HepG2 (cell line): ENCODE data around the gene SMAD7. TPM values are rescaled to one million over a fixed set of nuclear protein-coding genes. Genes with fewer than 3 reads are reported as not detected.

Experiments used
- ATAC-seq: fragments of 200-7000 bp; cut with Tn5 transposase; 3 replicates; pipeline ENCODE4 v1.9.1; 2020; ENCODE audit warnings: mild to moderate bottlenecking, moderate library complexity
- BruUV-seq: library from RNA; stranded (reverse); fragments of 400-500 nt; replicated peaks from 2 replicates; lab custom pipeline; 2021; lab: Mats Ljungman, UMichigan
- CTCF ChIA-PET: fragments of 300-600 bp; formaldehyde crosslinking; extraction: SDS; loops from one replicate; lab custom pipeline; 2021; ENCODE audit warnings: low total read pairs, inconsistent platforms, low intra/inter-chr PET ratio; lab: Yijun Ruan, JAX
- POLR2A ChIA-PET: fragments of 350-600 bp; sonication (Branson Sonifier 250); formaldehyde crosslinking; loops from one replicate; lab custom pipeline; 2020; ENCODE audit warnings: antibody characterized with exemption, inconsistent platforms; lab: Yijun Ruan, JAX
- DNase-seq: peaks from one replicate; pipeline ENCODE4 v3.0.0-alpha.2; 2015; ENCODE audit warnings: low spot score
- FAIRE-seq: peaks from 3 replicates; lab custom pipeline; 2011; peaks lifted over from hg19 to GRCh38; lab: Jason Lieb, UNC
- H2AFZ ChIP-seq: one replicate; pipeline ENCODE4 v1.6.1; 2011; ENCODE audit warnings: low read length, inconsistent platforms
- H3K27ac ChIP-seq: fragments of 300-600 bp; 3 replicates; pipeline ENCODE4 v1.8.0; 2011; ENCODE audit warnings: mixed run types, mild to moderate bottlenecking, mixed read lengths, low read length, inconsistent platforms; ENCODE audit not compliant: insufficient read depth; ENCODE audit errors: extremely low read length
- H3K27me3 ChIP-seq, 2 experiments: fragments of 200-600 bp in 1 of 2; 2 replicates in 1 of 2; 3 replicates in 1 of 2; pipeline versions ENCODE4 v1.6.0 to v1.8.0; 2011; ENCODE audit warnings: low read length in 2 of 2, mild to moderate bottlenecking in 2 of 2, moderate library complexity in 2 of 2, inconsistent platforms in 1 of 2; ENCODE audit not compliant: insufficient read depth in 2 of 2, control insufficient read depth in 1 of 2
- H3K36me3 ChIP-seq, 2 experiments: fragments of 200-600 bp in 1 of 2; replicated peaks in 1 of 2; 2 replicates in 1 of 2; 3 replicates in 1 of 2; pipeline versions ENCODE4 v1.5.1 to v1.8.0; 2011; ENCODE audit warnings: low read length in 2 of 2, inconsistent platforms in 1 of 2; ENCODE audit not compliant: insufficient read depth in 2 of 2, control insufficient read depth in 1 of 2
- H3K4me1 ChIP-seq: 2 replicates; pipeline ENCODE4 v1.5.1; 2012; ENCODE audit warnings: low read length, inconsistent platforms; ENCODE audit not compliant: insufficient read depth
- H3K4me2 ChIP-seq: 2 replicates; pipeline ENCODE4 v1.6.0; 2011; ENCODE audit warnings: low read depth, low read length, inconsistent platforms
- H3K4me3 ChIP-seq, 3 experiments: fragments of 200-600 bp in 1 of 3; sonication (generic), shearing (Covaris generic) in 1 of 3; replicated peaks in 1 of 3; 2 replicates each; pipeline ENCODE4 v1.5.1; 2011 to 2016; ENCODE audit warnings: low read length in 3 of 3, inconsistent platforms in 2 of 3, low read depth in 2 of 3, mild to moderate bottlenecking in 2 of 3, control low read depth in 1 of 3, mixed read lengths in 1 of 3; ENCODE audit not compliant: insufficient read depth in 1 of 3
- H3K79me2 ChIP-seq: one replicate; pipeline ENCODE4 v1.6.1; 2011; ENCODE audit warnings: low read length, inconsistent platforms; ENCODE audit not compliant: insufficient read depth
- H3K9ac ChIP-seq: 2 replicates; pipeline ENCODE4 v1.6.0; 2011; ENCODE audit warnings: mild to moderate bottlenecking, low read depth, low read length, inconsistent platforms; ENCODE audit not compliant: insufficient read depth
- H3K9me3 ChIP-seq: 2 replicates; pipeline ENCODE4 v1.5.1; 2012; ENCODE audit warnings: mild to moderate bottlenecking, low read length
- H4K20me1 ChIP-seq: 2 replicates; pipeline ENCODE4 v1.6.0; 2011; ENCODE audit warnings: inconsistent platforms, mild to moderate bottlenecking, low read length, moderate library complexity; ENCODE audit not compliant: insufficient read depth
- BORCS8-MEF2B ChIP-seq: sonication (generic); formaldehyde crosslinking; IDR thresholded peaks from 2 replicates; pipeline ENCODE4 v1.8.0; 2022; ENCODE audit warnings: mild to moderate bottlenecking, missing genetic modification reagents
- ZNF12 ChIP-seq: sonication (generic); formaldehyde crosslinking; IDR thresholded peaks from 2 replicates; pipeline ENCODE4 v1.5.0; 2020; ENCODE audit warnings: missing genetic modification reagents
- WGBS: methylation state at CpG from one replicate; pipeline ENCODE4 v1.1.6; 2017; ENCODE audit warnings: low lambda C conversion rate; 5-methylcytosine and 5-hydroxymethylcytosine counted together
- in situ Hi-C: cut with HindIII; loops from 2 replicates; pipeline ENCODE4 v1.10.0; 2017; ENCODE audit warnings: low pct_unique_long_range_greater_than_20kb; ENCODE audit not compliant: extremely low pct_ligation_motif_present
- intact Hi-C: fragments of 100-400 bp; cut with micrococcal nuclease; formaldehyde crosslinking; loops from one replicate; pipeline ENCODE4 v1.10.0; 2022; ENCODE audit not compliant: unreplicated experiment
- polyA plus RNA-seq, 8 experiments: library from polyadenylated mRNA; depleted of rRNA in 3 of 8; stranded (reverse) in 7 of 8; unstranded in 1 of 8; fragments of >200 nt; fragmentation: Illumina TruSeq in 4 of 8; extraction: Trizol in 4 of 8; gene quantifications; 2 replicates each; pipeline versions ENCODE4 v1.2.1 to v1.2.3, GENCODE V29; 2011 to 2016; ENCODE audit warnings: low read depth in 4 of 8, missing spikeins in 1 of 8, mixed read lengths in 1 of 8; ENCODE audit not compliant: insufficient read depth in 1 of 8
- total RNA-seq, 5 experiments: library from RNA; depleted of rRNA; stranded (reverse); fragments of >200 nt; fragmentation: Illumina TruSeq; extraction: Trizol; gene quantifications; 2 replicates each; pipeline ENCODE4 v1.2.3, GENCODE V29; 2016; ENCODE audit warnings: low read depth in 1 of 5
- TF ChIP-seq, protein P1 (sequence below): sonication (generic); formaldehyde crosslinking; IDR thresholded peaks from 2 replicates; pipeline ENCODE4 v1.5.1; 2020; ENCODE audit warnings: mild to moderate bottlenecking, missing genetic modification reagents, moderate library complexity
- TF ChIP-seq, protein P2 (sequence below): IDR thresholded peaks from 2 replicates; pipeline ENCODE4 v1.6.1; 2012; ENCODE audit warnings: inconsistent platforms

SMAD7 gene
- total and polyA plus RNA-seq, 2 of the 13 experiments (the other 11 are each of a cell fraction or from before 2014, with no cell fraction given) = 17.4 to 24.7 TPM

DNA sequence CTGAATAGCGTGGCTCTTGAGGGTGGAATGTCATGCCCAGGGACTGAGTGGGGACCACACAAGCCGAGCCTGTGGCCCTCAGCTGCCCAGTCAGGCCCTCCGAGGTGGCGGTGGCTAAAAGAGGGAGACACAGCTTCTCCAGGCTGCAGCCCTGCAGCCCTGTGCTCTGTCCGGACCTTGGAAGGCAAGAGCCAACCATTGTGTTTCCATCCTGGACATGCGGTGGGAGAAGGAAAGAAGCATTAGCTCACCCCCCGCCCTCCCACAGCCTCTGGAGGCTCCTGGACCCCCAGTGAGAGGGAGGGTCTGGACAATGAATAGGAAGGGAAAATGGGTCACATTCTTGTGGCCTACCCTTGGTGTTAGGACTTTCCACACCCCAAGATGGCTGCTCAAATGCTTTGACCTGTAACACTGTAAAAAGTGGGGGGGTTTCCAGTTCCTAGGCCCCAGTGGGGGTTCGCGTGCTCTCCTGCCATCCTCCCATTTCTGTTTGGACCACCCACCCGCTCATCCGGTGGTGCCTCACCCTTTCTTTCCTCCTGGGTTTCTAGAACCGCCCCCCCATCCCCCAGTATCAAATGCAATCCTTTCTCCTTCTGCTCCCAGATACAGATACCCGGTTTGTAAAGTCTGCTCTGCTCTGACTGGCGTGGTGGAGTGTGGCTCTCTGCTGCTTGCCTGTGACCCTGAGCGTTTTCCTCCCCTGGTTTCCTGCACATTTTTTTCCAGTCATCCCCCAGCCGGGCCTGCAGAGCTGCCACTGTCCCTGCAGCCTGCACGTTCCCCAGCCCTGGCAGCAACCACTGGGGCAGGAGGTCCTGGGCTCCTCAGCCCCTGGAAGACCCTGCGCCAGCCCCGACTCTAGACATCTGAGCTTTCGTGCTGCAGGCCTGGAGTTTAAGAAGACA is 36.3 kb upstream of the SMAD7 start:
- H3K4me1 ChIP-seq = peaks cover 75% of the 10 kb centered on the region
- intact Hi-C loops = no loop called here
- no peak overlapping the region for H2AFZ ChIP-seq
- no peaks in the 10 kb centered on the region; a peak in 1 of 5 replicates for H3K27me3 ChIP-seq
- DNase-seq = no peak
- ATAC-seq = no peak
- no peaks in the 10 kb centered on the region for H3K36me3 ChIP-seq
- CTCF ChIA-PET = no interaction called here
- H3K9me3 ChIP-seq = no peaks in the 10 kb centered on the region
- no TSS peak for BruUV-seq
- FAIRE-seq = no peak
- no peak overlapping the region for H3K27ac ChIP-seq
- H3K4me2 ChIP-seq = peak overlapping the region; percentile 56
- H3K9ac ChIP-seq = no peak overlapping the region
- no peaks in the 10 kb centered on the region for H4K20me1 ChIP-seq
- POLR2A ChIA-PET = no interaction called here
- in situ Hi-C loops = no loop called here
- TF ChIP-seq ZNF12 (CRISPR knock-in tag) (no peak), BORCS8-MEF2B (CRISPR knock-in tag) (no peak)
- TF ChIP-seq, protein P1, sequence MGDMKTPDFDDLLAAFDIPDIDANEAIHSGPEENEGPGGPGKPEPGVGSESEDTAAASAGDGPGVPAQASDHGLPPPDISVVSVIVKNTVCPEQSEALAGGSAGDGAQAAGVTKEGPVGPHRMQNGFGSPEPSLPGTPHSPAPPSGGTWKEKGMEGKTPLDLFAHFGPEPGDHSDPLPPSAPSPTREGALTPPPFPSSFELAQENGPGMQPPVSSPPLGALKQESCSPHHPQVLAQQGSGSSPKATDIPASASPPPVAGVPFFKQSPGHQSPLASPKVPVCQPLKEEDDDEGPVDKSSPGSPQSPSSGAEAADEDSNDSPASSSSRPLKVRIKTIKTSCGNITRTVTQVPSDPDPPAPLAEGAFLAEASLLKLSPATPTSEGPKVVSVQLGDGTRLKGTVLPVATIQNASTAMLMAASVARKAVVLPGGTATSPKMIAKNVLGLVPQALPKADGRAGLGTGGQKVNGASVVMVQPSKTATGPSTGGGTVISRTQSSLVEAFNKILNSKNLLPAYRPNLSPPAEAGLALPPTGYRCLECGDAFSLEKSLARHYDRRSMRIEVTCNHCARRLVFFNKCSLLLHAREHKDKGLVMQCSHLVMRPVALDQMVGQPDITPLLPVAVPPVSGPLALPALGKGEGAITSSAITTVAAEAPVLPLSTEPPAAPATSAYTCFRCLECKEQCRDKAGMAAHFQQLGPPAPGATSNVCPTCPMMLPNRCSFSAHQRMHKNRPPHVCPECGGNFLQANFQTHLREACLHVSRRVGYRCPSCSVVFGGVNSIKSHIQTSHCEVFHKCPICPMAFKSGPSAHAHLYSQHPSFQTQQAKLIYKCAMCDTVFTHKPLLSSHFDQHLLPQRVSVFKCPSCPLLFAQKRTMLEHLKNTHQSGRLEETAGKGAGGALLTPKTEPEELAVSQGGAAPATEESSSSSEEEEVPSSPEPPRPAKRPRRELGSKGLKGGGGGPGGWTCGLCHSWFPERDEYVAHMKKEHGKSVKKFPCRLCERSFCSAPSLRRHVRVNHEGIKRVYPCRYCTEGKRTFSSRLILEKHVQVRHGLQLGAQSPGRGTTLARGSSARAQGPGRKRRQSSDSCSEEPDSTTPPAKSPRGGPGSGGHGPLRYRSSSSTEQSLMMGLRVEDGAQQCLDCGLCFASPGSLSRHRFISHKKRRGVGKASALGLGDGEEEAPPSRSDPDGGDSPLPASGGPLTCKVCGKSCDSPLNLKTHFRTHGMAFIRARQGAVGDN (CRISPR knock-in tag) = peak; percentile 52
- TF ChIP-seq, protein P2, sequence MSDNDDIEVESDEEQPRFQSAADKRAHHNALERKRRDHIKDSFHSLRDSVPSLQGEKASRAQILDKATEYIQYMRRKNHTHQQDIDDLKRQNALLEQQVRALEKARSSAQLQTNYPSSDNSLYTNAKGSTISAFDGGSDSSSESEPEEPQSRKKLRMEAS = 0 out of 2 replicates have a peak, but pooled peaks have one; percentile 11
- H3K79me2 ChIP-seq = no peaks in the 10 kb centered on the region
- H3K4me3 ChIP-seq = no peak overlapping the region
- WGBS = 79% methylated on average over 18 of the region's 20 CpGs
